Stimulated activated CD8-positive, alpha-beta memory T cell treated with anti-CD3 and anti-CD28 coated beads, Interleukin-12 subunit alpha, Interleukin-12 subunit beta, amount 100 ng/mL, for 4 hours (primary cell): ENCODE results near the gene CHI3L1.

Experiments
- DNase-seq: peaks from one replicate; pipeline ENCODE4 v3.0.0-alpha.2; 2020; ENCODE audit warnings: low read depth

Gene CHI3L1

DNA sequence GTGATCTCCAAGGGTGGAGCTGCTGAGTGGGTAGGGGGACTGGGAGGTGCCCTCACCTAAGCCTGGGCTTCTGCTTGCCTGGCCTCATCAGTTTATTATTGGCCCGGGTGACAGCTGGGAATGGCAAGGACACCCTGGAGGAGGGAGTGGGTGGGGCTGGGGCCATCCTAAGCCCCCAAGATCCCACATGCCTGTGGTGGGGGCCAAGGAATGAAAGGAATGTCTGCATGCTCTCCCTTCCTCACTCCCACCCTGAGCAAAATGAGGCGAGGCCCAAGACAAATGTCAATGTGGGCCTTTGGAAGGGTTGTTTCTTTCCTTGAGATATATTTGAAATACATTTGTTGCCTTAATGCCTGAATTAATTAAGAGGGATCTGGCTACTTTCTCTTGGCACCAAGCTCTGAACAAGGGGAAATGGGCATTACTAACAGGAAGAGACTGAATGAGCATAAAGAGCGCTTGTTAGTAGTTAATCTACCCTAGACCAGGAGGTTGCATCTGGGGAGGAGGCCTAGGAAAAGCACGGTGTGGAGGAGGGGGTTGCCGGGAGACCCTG is 19.7 kb upstream of the CHI3L1 start:
- no peak for DNase-seq

DNA sequence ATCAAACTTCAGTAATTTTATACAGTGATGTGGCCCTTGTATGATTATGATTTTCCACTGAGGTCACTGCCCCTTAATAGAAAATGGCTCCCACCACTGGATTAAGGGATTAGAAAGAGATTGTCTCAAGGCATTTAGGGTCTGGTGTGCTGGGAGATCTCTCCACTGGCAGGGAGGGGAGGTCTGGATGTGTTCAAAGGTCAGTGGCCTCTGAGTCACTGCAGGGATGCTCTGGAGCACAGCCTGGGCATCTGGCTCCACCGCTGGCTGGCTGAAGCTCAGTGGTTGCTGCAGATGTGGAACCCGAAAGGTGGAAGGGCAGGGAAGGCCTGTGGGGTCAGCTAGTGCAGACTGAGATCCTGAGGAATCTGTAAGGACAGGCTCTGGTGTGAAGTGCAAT is 18.3 kb upstream of the CHI3L1 start:
- no peak for DNase-seq

DNA sequence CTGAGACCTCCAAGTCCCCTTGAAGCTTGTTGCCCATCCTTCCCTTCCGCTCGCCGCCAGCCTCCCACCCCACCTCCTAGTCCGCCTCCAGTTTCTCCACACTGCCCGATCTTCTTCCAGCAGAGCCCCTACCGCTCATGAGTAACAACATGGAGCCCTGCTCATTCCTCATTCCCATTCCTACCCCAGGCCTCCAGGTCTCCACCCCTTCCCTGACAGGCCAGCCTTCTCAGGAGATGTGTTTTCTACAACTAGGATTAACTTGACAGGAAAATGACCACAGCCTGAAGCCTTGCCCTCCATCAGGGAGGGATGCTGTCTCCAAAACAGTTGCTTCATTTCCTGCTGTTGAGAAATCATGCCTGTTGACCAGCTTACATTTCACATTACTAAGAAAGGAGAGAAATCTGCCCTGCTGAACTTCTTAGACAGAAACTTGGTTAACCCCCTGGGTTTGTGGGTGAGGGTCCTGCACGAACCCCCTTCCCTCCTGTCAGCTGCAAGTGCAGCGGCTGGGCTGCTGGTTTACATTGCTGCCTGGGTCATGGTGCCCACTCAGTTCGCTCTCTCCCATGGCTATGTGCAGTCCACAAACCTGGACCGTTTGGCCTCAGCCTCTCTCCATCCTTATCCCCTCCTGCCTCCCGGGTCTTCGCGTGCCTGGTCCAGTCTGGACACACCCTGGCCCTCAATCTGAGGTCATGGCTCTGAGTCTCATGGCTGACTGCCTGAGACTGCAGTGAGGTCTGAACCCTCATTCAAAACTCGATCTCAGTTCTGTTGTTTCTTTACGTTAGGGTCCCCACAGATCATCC is 16.1 kb upstream of the CHI3L1 start:
- no peak for DNase-seq

DNA sequence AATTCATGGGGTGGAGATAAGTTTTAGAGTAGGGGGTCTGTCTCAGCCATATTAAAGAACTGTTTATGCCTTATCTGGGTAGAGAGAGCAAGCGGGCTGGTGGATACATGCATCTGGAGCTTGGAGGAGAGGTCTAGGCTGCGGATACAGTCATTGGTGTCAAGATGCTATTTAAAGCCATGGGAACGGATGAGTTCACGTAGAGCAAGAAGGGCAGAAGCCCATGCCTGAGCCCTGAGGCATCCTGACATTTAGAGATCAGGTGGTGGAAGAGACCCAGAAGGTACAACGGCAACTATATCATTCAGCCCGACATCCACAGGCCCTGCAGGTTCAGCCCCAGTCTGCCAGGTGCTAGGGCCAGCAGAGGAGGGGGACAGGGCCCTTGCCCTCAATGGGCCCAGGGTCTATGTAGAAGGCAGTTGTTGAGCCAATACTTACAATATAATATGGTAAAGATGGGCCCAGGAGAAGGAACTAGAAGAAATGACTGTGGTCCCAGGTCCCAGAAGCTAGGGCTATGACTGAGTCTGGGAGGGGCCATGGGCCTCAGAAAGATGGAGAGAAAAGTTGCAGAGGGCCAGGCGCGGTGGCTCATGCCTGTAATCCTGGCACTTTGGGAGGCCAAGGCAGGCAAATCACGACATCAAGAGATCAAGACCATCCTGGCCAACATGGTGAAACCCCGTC is 15.2 kb upstream of the CHI3L1 start:
- DNase-seq: no peak

DNA sequence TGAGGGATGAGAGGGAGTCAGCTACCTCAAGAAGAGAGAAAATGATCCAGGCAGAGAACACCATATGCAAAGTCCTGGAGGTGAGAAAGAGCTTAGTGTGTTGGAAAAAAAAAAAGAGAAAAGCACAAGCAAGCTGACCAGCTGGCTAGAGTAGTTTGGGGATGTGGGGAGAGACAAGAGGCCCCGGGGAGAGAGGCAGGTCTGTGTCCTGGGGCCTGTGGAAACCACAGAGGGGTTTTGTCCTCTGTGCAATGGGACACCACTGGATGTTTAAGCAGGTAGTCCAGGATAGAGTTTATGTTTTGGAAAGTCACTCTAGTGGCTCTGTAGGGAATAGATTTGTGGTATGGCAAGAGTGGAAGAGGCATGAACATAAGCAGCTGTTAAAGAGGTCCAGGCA is 14.4 kb upstream of the CHI3L1 start:
- no peak for DNase-seq

DNA sequence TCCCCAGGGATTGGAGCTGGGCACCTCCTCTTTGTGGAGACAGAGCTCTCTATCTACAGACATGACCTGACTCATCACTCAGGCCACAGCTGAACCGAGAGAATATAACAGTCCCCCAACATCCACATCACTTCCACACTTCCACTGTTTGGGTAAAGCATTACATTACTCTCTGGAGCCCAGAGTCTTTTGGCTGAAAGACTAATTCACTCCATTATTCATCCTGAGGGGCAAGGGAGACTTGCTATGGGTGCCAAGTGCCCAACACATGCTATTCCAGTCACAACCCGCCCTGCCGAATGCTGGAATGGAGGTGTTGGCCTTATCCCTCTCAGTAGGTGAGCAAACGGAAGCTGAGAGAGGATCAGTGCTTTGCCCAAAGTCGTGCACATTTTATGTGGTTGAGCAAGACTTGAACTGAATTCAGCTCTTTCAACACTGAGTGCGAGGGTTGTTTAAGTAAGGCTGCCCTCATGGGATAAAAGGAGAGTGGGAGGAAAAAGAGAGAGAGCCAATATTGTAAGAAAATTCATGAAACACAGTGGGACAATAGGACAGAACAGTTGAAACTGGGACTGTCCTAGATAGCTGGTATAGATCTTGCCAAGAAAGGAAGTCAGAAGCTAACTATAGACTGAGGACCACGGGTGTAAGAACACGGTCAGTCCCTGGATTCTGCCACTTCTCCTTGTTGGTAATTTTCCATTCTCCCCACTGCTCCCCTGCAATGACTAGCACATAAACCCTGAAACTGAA is 13.5 kb upstream of the CHI3L1 start:
- DNase-seq: no peak

DNA sequence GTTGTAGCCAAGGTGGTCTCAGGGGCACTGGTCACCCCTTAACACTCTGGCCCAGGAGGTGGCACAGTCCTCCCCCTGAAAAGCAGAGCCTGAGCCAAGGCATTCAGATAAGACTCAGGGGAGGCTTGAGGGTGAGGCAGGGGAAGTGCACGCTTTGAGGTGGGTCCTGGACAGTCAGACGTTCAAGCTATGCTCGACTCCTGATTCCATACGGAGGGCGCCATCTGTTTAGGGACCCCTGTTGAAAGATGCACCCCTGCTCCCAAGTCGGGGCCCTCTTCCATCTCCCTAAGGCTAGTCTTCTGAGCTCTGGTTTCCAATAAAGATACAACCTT is 12.9 kb upstream of the CHI3L1 start:
- no peak for DNase-seq

DNA sequence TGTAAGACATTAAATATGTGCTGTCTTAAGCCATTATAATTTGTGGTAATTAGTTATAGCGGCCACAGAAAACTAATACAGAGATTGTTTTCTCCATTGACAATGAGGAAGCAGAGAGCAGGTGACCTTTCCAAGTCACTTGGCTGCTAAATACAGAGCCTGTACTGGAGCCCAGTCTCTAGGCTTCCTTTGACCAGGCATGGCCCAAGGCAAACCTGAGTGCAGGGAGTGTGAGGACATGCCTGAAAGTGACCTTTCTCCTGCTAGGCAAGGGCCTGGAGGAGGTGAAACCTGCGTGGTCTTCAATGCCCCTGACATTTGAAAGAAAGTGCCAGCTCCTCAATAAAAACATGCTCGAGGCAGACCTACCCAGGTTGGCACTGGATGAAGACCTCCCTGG is 12.5 kb upstream of the CHI3L1 start:
- no peak for DNase-seq

DNA sequence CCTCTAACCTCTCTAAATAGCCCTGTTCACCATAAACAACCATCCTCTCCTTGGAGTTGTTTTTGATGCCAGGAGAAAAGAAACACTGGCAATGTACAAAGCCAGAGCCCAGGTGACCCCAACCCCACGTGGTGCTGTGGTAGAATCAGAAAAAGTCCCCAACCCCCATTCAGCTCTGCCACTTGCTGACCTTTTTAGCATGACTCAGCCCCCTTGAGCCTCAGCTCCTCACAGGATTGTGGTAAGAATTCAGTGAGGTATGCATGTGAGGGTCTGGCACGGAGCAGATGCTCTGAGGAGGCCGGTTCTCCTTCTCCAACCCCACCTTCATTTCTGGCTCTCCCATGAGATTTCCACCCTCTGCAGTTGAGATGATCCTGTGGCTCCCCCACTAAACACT is 11.1 kb upstream of the CHI3L1 start:
- DNase-seq: no peak

DNA sequence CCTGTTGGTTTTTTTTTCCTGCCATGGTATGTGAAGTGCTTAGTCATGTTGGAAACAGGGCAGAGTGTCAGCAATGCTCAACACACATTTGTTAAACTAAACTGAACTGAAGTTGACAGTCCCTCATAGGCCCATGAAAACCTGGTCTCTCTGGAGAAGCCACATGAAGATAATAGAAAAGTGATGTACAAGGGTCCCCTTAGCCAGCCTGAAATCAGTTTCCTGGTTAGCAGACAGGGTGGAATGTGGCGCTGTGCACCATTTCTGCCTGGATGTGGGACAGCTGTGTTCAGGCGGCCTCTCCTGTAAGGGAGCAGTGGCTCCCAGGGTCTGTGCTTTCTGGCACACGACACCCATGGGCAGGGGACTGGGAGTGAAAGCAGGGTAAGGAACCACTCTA is 9.9 kb upstream of the CHI3L1 start:
- DNase-seq: no peak

DNA sequence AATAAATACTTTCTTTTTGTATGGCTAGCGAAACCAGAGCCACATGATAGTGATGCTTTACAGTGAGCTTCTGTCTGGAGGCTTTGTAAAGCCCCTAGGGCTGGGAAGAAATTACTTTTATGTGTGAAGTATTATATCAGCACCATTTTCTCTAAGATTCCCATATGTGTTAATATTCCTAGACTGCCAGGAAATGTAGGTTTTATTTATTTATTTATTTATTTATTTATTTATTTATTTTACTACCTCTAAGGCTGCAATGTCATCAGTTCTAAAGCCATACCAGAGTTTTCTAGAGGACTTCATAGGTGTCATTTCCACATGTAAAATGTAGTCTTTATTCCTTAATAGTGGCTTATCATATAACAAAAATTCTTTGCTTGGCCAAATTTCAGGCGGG is 4.4 kb upstream of the CHI3L1 start:
- no peak for DNase-seq

DNA sequence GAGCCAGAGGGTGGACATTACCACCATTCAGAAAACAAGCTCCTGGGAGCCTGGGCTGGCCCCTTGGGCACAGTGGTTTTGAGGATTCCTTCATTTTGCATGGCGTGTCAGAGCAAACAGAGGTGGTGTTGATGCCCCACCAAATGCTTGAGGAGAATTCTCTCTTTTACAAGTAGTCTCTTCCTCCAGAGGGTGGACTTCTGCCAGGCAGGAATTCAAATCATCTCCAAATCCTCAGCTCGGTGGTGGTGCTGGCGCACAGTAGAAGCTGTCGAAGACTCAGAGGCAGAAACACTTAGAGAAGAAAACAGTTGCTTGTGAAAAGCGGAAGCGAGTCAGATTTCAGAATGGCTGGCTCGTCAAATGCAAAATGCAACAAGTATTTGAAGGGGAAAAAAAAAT is 3.4 kb upstream of the CHI3L1 start:
- no peak for DNase-seq

DNA sequence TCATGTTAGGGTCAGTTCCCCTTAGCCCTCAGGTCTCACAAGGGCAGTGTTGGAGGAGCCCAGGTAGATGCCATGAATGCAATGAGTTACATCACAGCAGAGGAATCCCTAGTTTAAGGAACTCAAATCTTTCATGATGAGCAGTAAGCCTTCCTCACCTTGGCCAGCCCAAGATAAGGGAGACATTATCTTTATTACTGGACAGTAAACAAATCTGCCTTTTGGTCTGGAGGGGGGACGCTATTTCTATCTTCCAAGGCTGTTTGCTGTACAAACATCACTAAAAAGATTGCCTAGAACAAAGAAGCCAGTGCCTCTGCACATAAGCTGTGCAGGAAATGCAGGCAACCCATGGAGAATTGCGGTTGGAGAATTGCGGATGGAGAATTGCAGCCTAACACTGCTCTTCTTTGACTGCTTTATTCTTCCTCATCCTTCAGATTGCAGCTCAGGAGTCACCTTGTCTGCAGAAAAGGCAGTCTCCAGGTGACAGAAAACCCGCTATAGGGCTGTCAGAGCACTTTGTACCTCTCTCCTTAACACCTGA is 2.3 kb upstream of the CHI3L1 start:
- DNase-seq: no peak

DNA sequence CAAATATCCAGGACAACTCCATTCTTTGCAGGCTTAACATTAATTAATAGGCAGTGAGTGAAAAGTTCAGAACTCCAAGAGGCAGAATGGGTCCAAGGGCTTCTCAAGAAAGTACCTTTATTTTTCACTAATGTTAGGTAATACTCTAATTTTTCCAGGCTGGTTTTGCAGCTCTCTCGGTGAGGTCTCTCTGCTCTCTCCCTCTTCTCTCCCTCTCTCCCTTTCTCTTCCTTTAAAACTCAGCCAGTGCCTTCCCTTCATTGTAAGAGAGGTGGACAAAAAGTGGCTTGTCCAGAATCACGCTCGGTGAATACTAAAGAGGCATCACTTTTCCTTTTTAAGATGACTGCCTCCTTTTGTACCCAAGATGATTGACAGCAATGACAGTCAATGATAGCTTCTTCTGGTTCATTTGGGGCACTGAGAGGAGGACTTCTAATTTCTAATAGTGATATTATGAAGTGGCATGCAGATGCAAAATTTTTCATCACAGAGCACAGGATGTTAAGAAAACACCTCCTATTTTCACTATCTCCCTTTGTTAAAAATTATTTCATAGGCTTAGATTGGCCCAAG is 1.3 kb upstream of the CHI3L1 start:
- no peak for DNase-seq

DNA sequence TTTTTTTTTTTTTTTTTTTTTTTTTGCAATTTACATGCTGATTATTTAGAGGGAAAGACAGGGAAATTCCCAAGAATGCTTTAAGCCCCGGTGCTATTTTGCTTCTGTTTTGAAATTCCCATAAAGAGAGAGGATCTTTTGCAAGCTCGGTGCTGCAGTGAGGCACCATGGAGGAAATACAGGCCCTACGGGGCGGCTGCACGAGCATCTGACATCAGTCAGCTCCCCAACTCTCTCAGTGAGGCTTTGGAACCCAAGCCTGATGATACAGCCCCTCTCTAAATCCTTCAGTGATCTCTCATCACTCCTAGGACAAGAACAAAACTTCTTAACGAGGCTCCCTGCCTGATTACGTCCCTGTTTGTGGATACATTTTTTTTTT is 791 bp upstream of the CHI3L1 start:
- DNase-seq: no peak

DNA sequence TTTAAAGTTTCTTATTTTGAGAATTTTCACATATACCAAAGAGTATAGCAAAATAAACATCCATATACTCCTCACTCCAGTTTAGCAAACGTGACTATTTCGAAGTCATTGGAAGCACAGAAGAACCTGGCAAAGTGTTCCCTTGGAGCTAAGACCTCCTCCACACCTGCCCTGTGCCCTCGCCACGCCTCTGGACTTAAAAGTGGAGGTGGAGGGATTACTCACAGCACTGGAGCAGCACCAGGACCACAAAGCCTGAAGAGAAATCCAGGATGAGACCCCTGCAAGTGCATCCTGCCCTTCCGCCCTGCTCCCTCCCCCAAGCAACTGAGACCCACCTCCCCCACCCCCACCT is 436 bp downstream of the CHI3L1 start:
- no peak for DNase-seq

DNA sequence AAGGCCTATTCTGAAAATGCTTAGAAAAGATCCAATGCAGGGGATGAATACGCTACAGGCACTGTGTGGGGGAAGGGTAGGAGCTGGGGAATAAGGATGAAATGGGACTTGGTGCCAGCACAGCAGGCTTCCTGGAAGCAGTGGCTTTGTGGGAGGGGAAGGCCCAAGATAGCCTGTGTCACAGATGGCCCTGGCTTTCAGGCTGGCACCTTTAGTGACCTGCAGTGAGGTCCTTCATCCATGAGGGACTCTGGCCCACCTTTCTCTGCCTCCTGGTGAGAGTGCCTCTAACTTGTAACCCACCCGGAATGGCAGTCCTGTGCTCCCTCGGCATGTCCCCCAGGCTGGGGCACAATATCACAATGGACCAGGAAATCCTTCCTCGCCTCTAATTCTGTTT is 919 bp downstream of the CHI3L1 start:
- DNase-seq: no peak

DNA sequence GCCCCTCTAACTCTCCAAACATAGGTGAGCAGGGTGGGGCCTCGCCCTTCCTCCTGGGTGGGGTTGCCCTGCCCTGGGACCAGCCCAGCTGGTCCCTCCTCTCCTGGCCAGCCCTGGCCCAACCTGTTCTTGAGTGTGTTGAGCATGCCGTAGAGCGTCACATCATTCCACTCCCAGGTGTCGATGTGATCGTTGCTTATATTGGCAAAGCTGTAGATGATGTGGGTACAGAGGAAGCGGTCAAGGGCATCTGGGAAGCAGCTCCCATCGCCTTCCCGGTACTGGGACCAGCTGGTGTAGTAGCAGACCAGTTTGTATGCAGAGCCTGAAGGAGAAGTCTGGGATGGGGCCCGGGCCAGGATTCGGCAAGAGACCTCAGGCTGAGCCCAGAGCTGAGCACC is 1.4 kb downstream of the CHI3L1 start:
- no peak for DNase-seq

DNA sequence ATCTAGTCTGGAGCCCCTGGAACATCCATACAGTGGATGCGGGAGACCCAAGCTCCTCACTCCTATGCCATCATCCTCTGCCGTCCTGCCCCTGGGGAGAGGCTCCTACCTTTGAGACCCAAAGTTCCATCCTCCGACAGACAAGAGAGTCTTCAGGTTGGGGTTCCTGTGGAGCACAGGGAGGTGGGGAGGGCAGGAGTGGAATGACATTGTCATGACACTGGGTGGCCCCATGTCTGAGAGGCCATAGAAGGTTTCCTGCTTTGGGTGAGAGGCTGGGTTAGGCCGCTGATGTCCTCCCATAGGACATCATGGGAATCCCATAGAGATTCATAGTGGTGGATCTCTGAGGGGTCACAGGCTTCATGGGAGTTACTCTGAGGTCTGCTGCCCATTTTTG is 2.0 kb downstream of the CHI3L1 start:
- no peak for DNase-seq

DNA sequence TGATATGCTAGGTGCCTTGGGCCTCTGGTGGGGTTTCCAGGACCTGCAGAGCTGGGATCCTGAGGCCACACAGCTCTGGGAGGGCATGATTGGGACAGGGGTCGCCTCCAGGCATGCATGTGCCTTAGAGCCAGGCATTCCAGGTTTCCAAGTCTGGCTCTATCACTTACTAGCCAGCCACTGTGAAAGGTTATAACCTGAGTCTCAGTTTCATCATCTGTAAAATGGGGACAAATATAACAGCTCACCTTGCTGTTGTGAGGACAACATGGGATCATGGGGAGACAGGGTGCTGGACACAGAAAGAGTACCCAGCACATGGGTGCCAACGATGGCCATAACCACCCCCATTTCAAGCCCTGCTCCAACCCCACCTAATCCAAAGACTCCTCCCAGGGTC is 2.7 kb downstream of the CHI3L1 start:
- DNase-seq: no peak

DNA sequence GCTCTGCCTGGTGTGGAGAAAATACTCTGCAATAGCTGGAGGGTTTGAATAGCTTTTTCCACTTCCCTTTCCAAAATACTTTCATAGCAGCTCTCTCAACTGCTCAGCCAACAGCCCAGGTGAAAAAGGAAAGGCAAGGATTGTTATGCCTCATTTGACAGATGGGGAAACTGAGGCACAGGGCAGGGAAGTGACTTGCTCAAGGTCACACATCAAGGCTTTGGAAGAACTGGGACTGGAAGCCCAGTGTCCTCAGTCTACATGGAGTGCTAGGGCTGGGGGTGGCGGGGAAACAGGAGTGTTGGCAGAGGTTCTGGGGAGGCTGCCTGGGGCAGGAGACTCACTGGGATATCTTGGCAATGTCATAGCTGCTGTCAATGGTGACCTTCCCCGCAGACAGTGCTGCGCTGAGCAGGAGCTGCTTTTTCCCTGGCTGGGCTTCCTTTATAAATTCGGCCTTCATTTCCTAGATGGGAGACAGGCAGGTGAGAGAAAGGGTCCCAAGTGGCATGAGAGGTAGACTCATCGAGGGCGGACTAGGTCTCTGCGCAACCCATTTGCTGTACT is 4.0 kb downstream of the CHI3L1 start:
- no peak for DNase-seq
